ENCODE measurements around the gene CGB7. TPM values are rescaled to one million over a fixed set of nuclear protein-coding genes. Genes with fewer than 3 reads are reported as not detected.

Gene CGB7
- total and polyA plus RNA-seq, 4 donors: 0.16 to 0.29 (median 0.17) TPM; not detected in 1

GRCh38 chr19:49010453-49010852 is 47.1 kb downstream of the CGB7 start:
- H3K9me3 ChIP-seq (ENCODE audit: control insufficient read depth, insufficient read depth, low read length): no peaks in the 10 kb centered on the region
- no peak for DNase-seq (ENCODE audit: low read depth in 4 of 6, low spot score in 6 of 6)
- H3K27me3 ChIP-seq (ENCODE audit: control insufficient read depth, insufficient read depth, low read length): no peaks in the 10 kb centered on the region
- H3K4me3 ChIP-seq (ENCODE audit: low read depth, low read length): no peak overlapping the region
- 94% methylated on average over 16 of the region's 18 CpGs for WGBS (ENCODE audit: insufficient coverage)
- no peaks in the 10 kb centered on the region for H3K4me1 ChIP-seq (ENCODE audit: control insufficient read depth, insufficient read depth, low read length)
- peaks cover 81% of the 10 kb centered on the region for H3K36me3 ChIP-seq (ENCODE audit: control insufficient read depth, insufficient read depth, low read length)
- H3K27ac ChIP-seq (ENCODE audit: low read depth, low read length): no peak overlapping the region

- WGBS (ENCODE audit: insufficient coverage): over 99% methylated on average over 16 of the region's 18 CpGs
- H3K36me3 ChIP-seq (ENCODE audit: control insufficient read depth, insufficient read depth, low read length): peaks cover 81% of the 10 kb centered on the region
- no peaks in the 10 kb centered on the region for H3K4me1 ChIP-seq (ENCODE audit: control insufficient read depth, insufficient read depth, low read length)
- no peak overlapping the region for H3K4me3 ChIP-seq (ENCODE audit: low read depth, low read length)
- H3K27ac ChIP-seq (ENCODE audit: low read depth, low read length): no peak overlapping the region
- no peaks in the 10 kb centered on the region for H3K27me3 ChIP-seq (ENCODE audit: control insufficient read depth, insufficient read depth, low read length)
- H3K9me3 ChIP-seq (ENCODE audit: control insufficient read depth, insufficient read depth, low read length): no peaks in the 10 kb centered on the region
- no peak for DNase-seq (ENCODE audit: low read depth in 4 of 6, low spot score in 6 of 6)
These were observed 47.7 kb downstream of the CGB7 start for GRCh38 chr19:49009828-49010227.

GRCh38 chr19:49006905-49007304 is 50.6 kb downstream of the CGB7 start:
- no peaks in the 10 kb centered on the region for H3K27me3 ChIP-seq (ENCODE audit: control insufficient read depth, insufficient read depth, low read length)
- no peaks in the 10 kb centered on the region for H3K9me3 ChIP-seq (ENCODE audit: control insufficient read depth, insufficient read depth, low read length)
- no peak for DNase-seq (ENCODE audit: low read depth in 4 of 6, low spot score in 6 of 6)
- WGBS (ENCODE audit: insufficient coverage): 97% methylated on average over 22 of the region's 22 CpGs
- no peak overlapping the region for H3K27ac ChIP-seq (ENCODE audit: low read depth, low read length)
- H3K36me3 ChIP-seq (ENCODE audit: control insufficient read depth, insufficient read depth, low read length): peaks cover 85% of the 10 kb centered on the region
- H3K4me3 ChIP-seq (ENCODE audit: low read depth, low read length): no peak overlapping the region
- H3K4me1 ChIP-seq (ENCODE audit: control insufficient read depth, insufficient read depth, low read length): no peaks in the 10 kb centered on the region

- no peaks in the 10 kb centered on the region for H3K9me3 ChIP-seq (ENCODE audit: control insufficient read depth, insufficient read depth, low read length)
- peaks cover 74% of the 10 kb centered on the region for H3K36me3 ChIP-seq (ENCODE audit: control insufficient read depth, insufficient read depth, low read length)
- H3K27ac ChIP-seq (ENCODE audit: low read depth, low read length): no peak overlapping the region
- H3K4me3 ChIP-seq (ENCODE audit: low read depth, low read length): no peak overlapping the region
- H3K4me1 ChIP-seq (ENCODE audit: control insufficient read depth, insufficient read depth, low read length): no peaks in the 10 kb centered on the region
- WGBS (ENCODE audit: insufficient coverage): 94% methylated on average over 6 of the region's 7 CpGs
- H3K27me3 ChIP-seq (ENCODE audit: control insufficient read depth, insufficient read depth, low read length): no peaks in the 10 kb centered on the region
- DNase-seq (ENCODE audit: low read depth in 4 of 6, low spot score in 6 of 6): no peak
These were observed 52.5 kb downstream of the CGB7 start for GRCh38 chr19:49004964-49005614.

Small RNAs within 50 kb of the gene (small RNA-seq; reads per million reads assigned to genes)
- gene MIR6798 (ENCODE audit: low replicate concordance) (0.06 reads per million), gene RN7SL708P (ENCODE audit: low replicate concordance) (not detected)

Other genes starting within 250 kb of the CGB7 start
- 10 to 100 TPM; 14.6 to 39.5 TPM for gene BCAT2, start 246.7 kb downstream of the CGB7 start, total RNA-seq
- 10 to 100 TPM; 26.5 to 36.6 TPM for gene BCAT2, start 246.7 kb downstream of the CGB7 start, polyA plus RNA-seq (ENCODE audit: insufficient read length in 2 of 2)
- gene HSD17B14, start 221.3 kb downstream of the CGB7 start, total RNA-seq: 10 to 100 TPM in 1 of 2 donors, 1 to 10 TPM in 1; 6.9 to 25.5 TPM
- gene HSD17B14, start 221.3 kb downstream of the CGB7 start, polyA plus RNA-seq (ENCODE audit: insufficient read length in 2 of 2): 10 to 100 TPM; 15.7 to 19.4 TPM
- gene PLEKHA4, start 189.1 kb downstream of the CGB7 start, total RNA-seq: 10 to 100 TPM; 11.6 to 32.3 TPM
- 10 to 100 TPM; 17.3 to 43.0 TPM for gene PLEKHA4, start 189.1 kb downstream of the CGB7 start, polyA plus RNA-seq (ENCODE audit: insufficient read length in 2 of 2)
- 10 to 100 TPM; 30.6 to 42.5 TPM for gene PPP1R15A, start 185.3 kb downstream of the CGB7 start, total RNA-seq
- 10 to 100 TPM; 26.6 to 33.4 TPM for gene PPP1R15A, start 185.3 kb downstream of the CGB7 start, polyA plus RNA-seq (ENCODE audit: insufficient read length in 2 of 2)
- gene TULP2, start 159.0 kb downstream of the CGB7 start, total RNA-seq: under 1 TPM; 0.20 to 0.50 TPM
- gene TULP2, start 159.0 kb downstream of the CGB7 start, polyA plus RNA-seq (ENCODE audit: insufficient read length in 2 of 2): 1 to 10 TPM in 1 of 2 donors, under 1 TPM in 1; 0.84 to 1.4 TPM
- 100 to 1,000 TPM in 1 of 2 donors, 10 to 100 TPM in 1; 94.4 to 149 TPM for gene NUCB1, start 157.4 kb downstream of the CGB7 start, total RNA-seq
- 100 to 1,000 TPM; 166 to 213 TPM for gene NUCB1, start 157.4 kb downstream of the CGB7 start, polyA plus RNA-seq (ENCODE audit: insufficient read length in 2 of 2)
- 1 to 10 TPM in 1 of 2 donors, under 1 TPM in 1; 0.59 to 1.4 TPM for gene DHDH, start 124.0 kb downstream of the CGB7 start, total RNA-seq
- 1 to 10 TPM; 2.7 to 4.6 TPM for gene DHDH, start 124.0 kb downstream of the CGB7 start, polyA plus RNA-seq (ENCODE audit: insufficient read length in 2 of 2)
- 10 to 100 TPM; 23.5 to 40.4 TPM for gene BAX, start 102.9 kb downstream of the CGB7 start, total RNA-seq
- 10 to 100 TPM; 86.0 to 91.3 TPM for gene BAX, start 102.9 kb downstream of the CGB7 start, polyA plus RNA-seq (ENCODE audit: insufficient read length in 2 of 2)
- 1,000 to 10,000 TPM in 1 of 2 donors, 100 to 1,000 TPM in 1; 830 to 1,568 TPM for gene FTL, start 92.4 kb downstream of the CGB7 start, total RNA-seq
- 1,000 to 10,000 TPM; 1,197 to 1,255 TPM for gene FTL, start 92.4 kb downstream of the CGB7 start, polyA plus RNA-seq (ENCODE audit: insufficient read length in 2 of 2)
- gene GYS1, start 64.4 kb downstream of the CGB7 start, total RNA-seq: 10 to 100 TPM; 22.0 to 30.9 TPM
- gene GYS1, start 64.4 kb downstream of the CGB7 start, polyA plus RNA-seq (ENCODE audit: insufficient read length in 2 of 2): 10 to 100 TPM; 35.4 to 47.5 TPM
- 100 to 1,000 TPM in 1 of 2 donors, 10 to 100 TPM in 1; 80.4 to 101 TPM for gene RUVBL2, start 63.9 kb downstream of the CGB7 start, total RNA-seq
- 100 to 1,000 TPM; 106 to 109 TPM for gene RUVBL2, start 63.9 kb downstream of the CGB7 start, polyA plus RNA-seq (ENCODE audit: insufficient read length in 2 of 2)
- gene LHB, start 40.7 kb downstream of the CGB7 start, total RNA-seq: not detected
- under 1 TPM in 1 of 2 donors, not detected in 1; 0.32 TPM for gene LHB, start 40.7 kb downstream of the CGB7 start, polyA plus RNA-seq (ENCODE audit: insufficient read length in 2 of 2)
- gene CGB3, start 33.4 kb downstream of the CGB7 start, total RNA-seq: under 1 TPM in 1 of 2 donors, not detected in 1; 0.72 TPM
- gene CGB3, start 33.4 kb downstream of the CGB7 start, polyA plus RNA-seq (ENCODE audit: insufficient read length in 2 of 2): under 1 TPM in 1 of 2 donors, not detected in 1; 0.73 TPM
- not detected for gene CGB2, start 25.9 kb downstream of the CGB7 start, total RNA-seq
- gene CGB2, start 25.9 kb downstream of the CGB7 start, polyA plus RNA-seq (ENCODE audit: insufficient read length in 2 of 2): not detected
- gene CGB1, start 20.9 kb downstream of the CGB7 start, total RNA-seq: not detected
- gene CGB1, start 20.9 kb downstream of the CGB7 start, polyA plus RNA-seq (ENCODE audit: insufficient read length in 2 of 2): not detected
- 1 to 10 TPM in 1 of 2 donors, not detected in 1; 1.4 TPM for gene CGB5, start 13.9 kb downstream of the CGB7 start, total RNA-seq
- gene CGB5, start 13.9 kb downstream of the CGB7 start, polyA plus RNA-seq (ENCODE audit: insufficient read length in 2 of 2): not detected
- under 1 TPM in 1 of 2 donors, not detected in 1; 0.72 TPM for gene CGB8, start 8.6 kb downstream of the CGB7 start, total RNA-seq
- gene CGB8, start 8.6 kb downstream of the CGB7 start, polyA plus RNA-seq (ENCODE audit: insufficient read length in 2 of 2): not detected
- under 1 TPM in 1 of 2 donors, not detected in 1; 0.83 TPM for gene NTF4, start 7.1 kb upstream of the CGB7 start, total RNA-seq
- not detected for gene NTF4, start 7.1 kb upstream of the CGB7 start, polyA plus RNA-seq (ENCODE audit: insufficient read length in 2 of 2)
- gene KCNA7, start 14.9 kb upstream of the CGB7 start, total RNA-seq: not detected
- under 1 TPM in 1 of 2 donors, not detected in 1; 0.08 TPM for gene KCNA7, start 14.9 kb upstream of the CGB7 start, polyA plus RNA-seq (ENCODE audit: insufficient read length in 2 of 2)
- 100 to 1,000 TPM; 125 to 241 TPM for gene SNRNP70, start 27.7 kb upstream of the CGB7 start, total RNA-seq
- gene SNRNP70, start 27.7 kb upstream of the CGB7 start, polyA plus RNA-seq (ENCODE audit: insufficient read length in 2 of 2): 100 to 1,000 TPM; 345 to 463 TPM
- gene LIN7B, start 56.6 kb upstream of the CGB7 start, total RNA-seq: 10 to 100 TPM; 20.7 to 23.5 TPM
- 10 to 100 TPM; 56.8 to 62.7 TPM for gene LIN7B, start 56.6 kb upstream of the CGB7 start, polyA plus RNA-seq (ENCODE audit: insufficient read length in 2 of 2)
- 1 to 10 TPM in 1 of 2 donors, under 1 TPM in 1; 0.40 to 3.1 TPM for gene C19orf73, start 61.4 kb upstream of the CGB7 start, total RNA-seq
- 1 to 10 TPM; 2.3 to 3.1 TPM for gene C19orf73, start 61.4 kb upstream of the CGB7 start, polyA plus RNA-seq (ENCODE audit: insufficient read length in 2 of 2)
- 10 to 100 TPM; 21.1 to 29.0 TPM for gene PPFIA3, start 61.8 kb upstream of the CGB7 start, total RNA-seq
- gene PPFIA3, start 61.8 kb upstream of the CGB7 start, polyA plus RNA-seq (ENCODE audit: insufficient read length in 2 of 2): 10 to 100 TPM; 83.1 to 92.2 TPM
- 10 to 100 TPM in 1 of 2 donors, 1 to 10 TPM in 1; 1.5 to 10.5 TPM for gene HRC, start 97.6 kb upstream of the CGB7 start, total RNA-seq
- 1 to 10 TPM; 2.7 to 2.8 TPM for gene HRC, start 97.6 kb upstream of the CGB7 start, polyA plus RNA-seq (ENCODE audit: insufficient read length in 2 of 2)
- 10 to 100 TPM in 1 of 2 donors, 1 to 10 TPM in 1; 9.2 to 11.7 TPM for gene TRPM4, start 100.0 kb upstream of the CGB7 start, total RNA-seq
- 10 to 100 TPM; 18.5 to 30.7 TPM for gene TRPM4, start 100.0 kb upstream of the CGB7 start, polyA plus RNA-seq (ENCODE audit: insufficient read length in 2 of 2)

Measured in spinal cord (tissue), 10 donors.